HG02678 (cell line): ENCODE results near the gene PRR35.

Source experiments
- ATAC-seq: cut with Tn5 transposase; IDR thresholded peaks from one replicate; pipeline ENCODE4 v1.9.1; 2021; ENCODE audit warnings: mild to moderate bottlenecking, moderate library complexity; ENCODE audit not compliant: unreplicated experiment

The PRR35 gene

GRCh38 chr16:546909-547770 lies 13.1 kb upstream of the PRR35 start:
- ATAC-seq: no peak

GRCh38 chr16:548586-548985 lies 11.6 kb upstream of the PRR35 start:
- ATAC-seq: no peak

GRCh38 chr16:549544-550263 lies 10.5 kb upstream of the PRR35 start:
- no peak for ATAC-seq

GRCh38 chr16:551210-551609 lies 9.0 kb upstream of the PRR35 start:
- no peak for ATAC-seq

GRCh38 chr16:552171-552570 lies 8.0 kb upstream of the PRR35 start:
- ATAC-seq: no peak

- ATAC-seq: no peak
Measured at GRCh38 chr16:553601-554296, 6.4 kb upstream of the PRR35 start.

- no peak for ATAC-seq
Measured at GRCh38 chr16:554297-554621, 5.9 kb upstream of the PRR35 start.

GRCh38 chr16:554640-555365 lies 5.4 kb upstream of the PRR35 start:
- no peak for ATAC-seq

GRCh38 chr16:555528-556473 lies 4.4 kb upstream of the PRR35 start:
- no peak for ATAC-seq

- no peak for ATAC-seq
Measured at GRCh38 chr16:556474-557173, 3.6 kb upstream of the PRR35 start.

GRCh38 chr16:557463-558297 lies 2.5 kb upstream of the PRR35 start:
- no peak for ATAC-seq

GRCh38 chr16:558298-559020 lies 1.7 kb upstream of the PRR35 start:
- no peak for ATAC-seq

- no peak for ATAC-seq
Measured at GRCh38 chr16:559021-559380, 1.2 kb upstream of the PRR35 start.

GRCh38 chr16:559411-560203 lies 587 bp upstream of the PRR35 start:
- ATAC-seq: no peak

GRCh38 chr16:560701-561412 lies 663 bp downstream of the PRR35 start:
- no peak for ATAC-seq

GRCh38 chr16:561413-561794 lies 1.2 kb downstream of the PRR35 start:
- ATAC-seq: no peak
